ENCODE measurements around the gene FBXL16. TPM values are rescaled to one million over a fixed set of nuclear protein-coding genes. Genes with fewer than 3 reads are reported as not detected.
A peak's percentile ranks its signal among the peaks of the same experiment; 100 is the strongest.

FBXL16 gene
- total and polyA plus RNA-seq, 2 experiments from 2014 or later, result 8.9 to 12.6 TPM

- H3K4me3 Mint-ChIP-seq, result peak overlapping the region; percentile 55; the same call in 2 of the 3 replicates
Observed at GRCh38 chr16:727291-727977, 21.8 kb upstream of the FBXL16 start.

More at GRCh38 chr16:727291-727977, 21.8 kb upstream of the FBXL16 start:
- H3K9me3 Mint-ChIP-seq, result no peaks in the 10 kb centered on the region
- Histone ChIP-seq H2AFZ (no peak overlapping the region), H3K4me2 (peak overlapping the region; percentile 86), H3K9me2 (ENCODE audit: insufficient read depth) (no peaks in the 10 kb centered on the region), H3K79me2 (replicated peaks; ENCODE audit: insufficient read depth) (no peaks in the 10 kb centered on the region), H3K27ac (ENCODE audit: low read depth) (no peak overlapping the region), H3K4me3 (peak overlapping the region; percentile 71), H3K27me3 (ENCODE audit: insufficient read depth) (peaks cover 14% of the 10 kb centered on the region; the same call in 1 of the 2 replicates), H3K36me3 (ENCODE audit: insufficient read depth) (no peaks in the 10 kb centered on the region), H3K4me1 (ENCODE audit: insufficient read depth) (no peaks in the 10 kb centered on the region), H3F3A (replicated peaks; ENCODE audit: low read depth) (peaks cover 12% of the 10 kb centered on the region), H4K20me1 (replicated peaks; ENCODE audit: insufficient read depth) (no peaks in the 10 kb centered on the region)
- peaks cover 3% of the 10 kb centered on the region; the same call in 1 of the 3 replicates for H3K36me3 Mint-ChIP-seq (ENCODE audit: low read depth)
- no peak for TF ChIP-seq ZNF331 (CRISPR knock-in tag; IDR thresholded peaks at IDR 0.05; ENCODE audit: low read depth)
- TF ChIP-seq EZH2phosphoT487 (IDR thresholded peaks at IDR 0.05; ENCODE audit: unreplicated experiment), result no peak
- TF ChIP-seq, protein P1, sequence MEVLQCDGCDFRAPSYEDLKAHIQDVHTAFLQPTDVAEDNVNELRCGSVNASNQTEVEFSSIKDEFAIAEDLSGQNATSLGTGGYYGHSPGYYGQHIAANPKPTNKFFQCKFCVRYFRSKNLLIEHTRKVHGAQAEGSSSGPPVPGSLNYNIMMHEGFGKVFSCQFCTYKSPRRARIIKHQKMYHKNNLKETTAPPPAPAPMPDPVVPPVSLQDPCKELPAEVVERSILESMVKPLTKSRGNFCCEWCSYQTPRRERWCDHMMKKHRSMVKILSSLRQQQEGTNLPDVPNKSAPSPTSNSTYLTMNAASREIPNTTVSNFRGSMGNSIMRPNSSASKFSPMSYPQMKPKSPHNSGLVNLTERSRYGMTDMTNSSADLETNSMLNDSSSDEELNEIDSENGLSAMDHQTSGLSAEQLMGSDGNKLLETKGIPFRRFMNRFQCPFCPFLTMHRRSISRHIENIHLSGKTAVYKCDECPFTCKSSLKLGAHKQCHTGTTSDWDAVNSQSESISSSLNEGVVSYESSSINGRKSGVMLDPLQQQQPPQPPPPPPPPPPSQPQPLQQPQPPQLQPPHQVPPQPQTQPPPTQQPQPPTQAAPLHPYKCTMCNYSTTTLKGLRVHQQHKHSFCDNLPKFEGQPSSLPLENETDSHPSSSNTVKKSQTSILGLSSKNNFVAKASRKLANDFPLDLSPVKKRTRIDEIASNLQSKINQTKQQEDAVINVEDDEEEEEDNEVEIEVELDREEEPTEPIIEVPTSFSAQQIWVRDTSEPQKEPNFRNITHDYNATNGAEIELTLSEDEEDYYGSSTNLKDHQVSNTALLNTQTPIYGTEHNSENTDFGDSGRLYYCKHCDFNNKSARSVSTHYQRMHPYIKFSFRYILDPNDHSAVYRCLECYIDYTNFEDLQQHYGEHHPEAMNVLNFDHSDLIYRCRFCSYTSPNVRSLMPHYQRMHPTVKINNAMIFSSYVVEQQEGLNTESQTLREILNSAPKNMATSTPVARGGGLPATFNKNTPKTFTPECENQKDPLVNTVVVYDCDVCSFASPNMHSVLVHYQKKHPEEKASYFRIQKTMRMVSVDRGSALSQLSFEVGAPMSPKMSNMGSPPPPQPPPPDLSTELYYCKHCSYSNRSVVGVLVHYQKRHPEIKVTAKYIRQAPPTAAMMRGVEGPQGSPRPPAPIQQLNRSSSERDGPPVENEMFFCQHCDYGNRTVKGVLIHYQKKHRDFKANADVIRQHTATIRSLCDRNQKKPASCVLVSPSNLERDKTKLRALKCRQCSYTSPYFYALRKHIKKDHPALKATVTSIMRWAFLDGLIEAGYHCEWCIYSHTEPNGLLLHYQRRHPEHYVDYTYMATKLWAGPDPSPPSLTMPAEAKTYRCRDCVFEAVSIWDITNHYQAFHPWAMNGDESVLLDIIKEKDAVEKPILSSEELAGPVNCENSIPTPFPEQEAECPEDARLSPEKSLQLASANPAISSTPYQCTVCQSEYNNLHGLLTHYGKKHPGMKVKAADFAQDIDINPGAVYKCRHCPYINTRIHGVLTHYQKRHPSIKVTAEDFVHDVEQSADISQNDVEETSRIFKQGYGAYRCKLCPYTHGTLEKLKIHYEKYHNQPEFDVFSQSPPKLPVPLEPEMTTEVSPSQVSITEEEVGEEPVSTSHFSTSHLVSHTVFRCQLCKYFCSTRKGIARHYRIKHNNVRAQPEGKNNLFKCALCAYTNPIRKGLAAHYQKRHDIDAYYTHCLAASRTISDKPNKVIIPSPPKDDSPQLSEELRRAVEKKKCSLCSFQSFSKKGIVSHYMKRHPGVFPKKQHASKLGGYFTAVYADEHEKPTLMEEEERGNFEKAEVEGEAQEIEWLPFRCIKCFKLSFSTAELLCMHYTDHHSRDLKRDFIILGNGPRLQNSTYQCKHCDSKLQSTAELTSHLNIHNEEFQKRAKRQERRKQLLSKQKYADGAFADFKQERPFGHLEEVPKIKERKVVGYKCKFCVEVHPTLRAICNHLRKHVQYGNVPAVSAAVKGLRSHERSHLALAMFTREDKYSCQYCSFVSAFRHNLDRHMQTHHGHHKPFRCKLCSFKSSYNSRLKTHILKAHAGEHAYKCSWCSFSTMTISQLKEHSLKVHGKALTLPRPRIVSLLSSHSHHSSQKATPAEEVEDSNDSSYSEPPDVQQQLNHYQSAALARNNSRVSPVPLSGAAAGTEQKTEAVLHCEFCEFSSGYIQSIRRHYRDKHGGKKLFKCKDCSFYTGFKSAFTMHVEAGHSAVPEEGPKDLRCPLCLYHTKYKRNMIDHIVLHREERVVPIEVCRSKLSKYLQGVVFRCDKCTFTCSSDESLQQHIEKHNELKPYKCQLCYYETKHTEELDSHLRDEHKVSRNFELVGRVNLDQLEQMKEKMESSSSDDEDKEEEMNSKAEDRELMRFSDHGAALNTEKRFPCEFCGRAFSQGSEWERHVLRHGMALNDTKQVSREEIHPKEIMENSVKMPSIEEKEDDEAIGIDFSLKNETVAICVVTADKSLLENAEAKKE (CRISPR knock-in tag; IDR thresholded peaks at IDR 0.05), result no peak
- TF ChIP-seq STAT1 (IDR thresholded peaks at IDR 0.05; ENCODE audit: unreplicated experiment), result no peak
- TF ChIP-seq CREB1 (CRISPR knock-in tag; IDR thresholded peaks at IDR 0.05; ENCODE audit: low read depth), result no peak
- no peak for TF ChIP-seq ZNF114 (CRISPR knock-in tag; IDR thresholded peaks at IDR 0.05)
- TF ChIP-seq POLR2AphosphoS5 (IDR thresholded peaks at IDR 0.05; ENCODE audit: low read depth), result no peak; the same call in 1 of the 2 replicates
- TF ChIP-seq CTCF (conservative IDR thresholded peaks at IDR 0.05; ENCODE audit: low read depth in 2 of 2), result no peak
- no peak for TF ChIP-seq NANOG (IDR thresholded peaks at IDR 0.05; ENCODE audit: borderline replicate concordance)
- TF ChIP-seq, protein P2, sequence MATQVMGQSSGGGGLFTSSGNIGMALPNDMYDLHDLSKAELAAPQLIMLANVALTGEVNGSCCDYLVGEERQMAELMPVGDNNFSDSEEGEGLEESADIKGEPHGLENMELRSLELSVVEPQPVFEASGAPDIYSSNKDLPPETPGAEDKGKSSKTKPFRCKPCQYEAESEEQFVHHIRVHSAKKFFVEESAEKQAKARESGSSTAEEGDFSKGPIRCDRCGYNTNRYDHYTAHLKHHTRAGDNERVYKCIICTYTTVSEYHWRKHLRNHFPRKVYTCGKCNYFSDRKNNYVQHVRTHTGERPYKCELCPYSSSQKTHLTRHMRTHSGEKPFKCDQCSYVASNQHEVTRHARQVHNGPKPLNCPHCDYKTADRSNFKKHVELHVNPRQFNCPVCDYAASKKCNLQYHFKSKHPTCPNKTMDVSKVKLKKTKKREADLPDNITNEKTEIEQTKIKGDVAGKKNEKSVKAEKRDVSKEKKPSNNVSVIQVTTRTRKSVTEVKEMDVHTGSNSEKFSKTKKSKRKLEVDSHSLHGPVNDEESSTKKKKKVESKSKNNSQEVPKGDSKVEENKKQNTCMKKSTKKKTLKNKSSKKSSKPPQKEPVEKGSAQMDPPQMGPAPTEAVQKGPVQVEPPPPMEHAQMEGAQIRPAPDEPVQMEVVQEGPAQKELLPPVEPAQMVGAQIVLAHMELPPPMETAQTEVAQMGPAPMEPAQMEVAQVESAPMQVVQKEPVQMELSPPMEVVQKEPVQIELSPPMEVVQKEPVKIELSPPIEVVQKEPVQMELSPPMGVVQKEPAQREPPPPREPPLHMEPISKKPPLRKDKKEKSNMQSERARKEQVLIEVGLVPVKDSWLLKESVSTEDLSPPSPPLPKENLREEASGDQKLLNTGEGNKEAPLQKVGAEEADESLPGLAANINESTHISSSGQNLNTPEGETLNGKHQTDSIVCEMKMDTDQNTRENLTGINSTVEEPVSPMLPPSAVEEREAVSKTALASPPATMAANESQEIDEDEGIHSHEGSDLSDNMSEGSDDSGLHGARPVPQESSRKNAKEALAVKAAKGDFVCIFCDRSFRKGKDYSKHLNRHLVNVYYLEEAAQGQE (IDR thresholded peaks at IDR 0.05; ENCODE audit: unreplicated experiment), result no peak
- no peak for TF ChIP-seq EZH2 (IDR thresholded peaks at IDR 0.05; ENCODE audit: low read depth, unreplicated experiment)
- TF ChIP-seq JUNB (IDR thresholded peaks at IDR 0.05; ENCODE audit: unreplicated experiment), result no peak
- TF ChIP-seq, protein P3, sequence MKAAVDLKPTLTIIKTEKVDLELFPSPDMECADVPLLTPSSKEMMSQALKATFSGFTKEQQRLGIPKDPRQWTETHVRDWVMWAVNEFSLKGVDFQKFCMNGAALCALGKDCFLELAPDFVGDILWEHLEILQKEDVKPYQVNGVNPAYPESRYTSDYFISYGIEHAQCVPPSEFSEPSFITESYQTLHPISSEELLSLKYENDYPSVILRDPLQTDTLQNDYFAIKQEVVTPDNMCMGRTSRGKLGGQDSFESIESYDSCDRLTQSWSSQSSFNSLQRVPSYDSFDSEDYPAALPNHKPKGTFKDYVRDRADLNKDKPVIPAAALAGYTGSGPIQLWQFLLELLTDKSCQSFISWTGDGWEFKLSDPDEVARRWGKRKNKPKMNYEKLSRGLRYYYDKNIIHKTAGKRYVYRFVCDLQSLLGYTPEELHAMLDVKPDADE (IDR thresholded peaks at IDR 0.05), result no peak
- H3K27me3 Mint-ChIP-seq (ENCODE audit: insufficient read depth, low read depth, poor library complexity), result peaks cover 18% of the 10 kb centered on the region
- no peaks in the 10 kb centered on the region for H3K4me1 Mint-ChIP-seq
- ATAC-seq (peak; percentile 7), DNase-seq (ENCODE audit: low spot score) (peak; percentile 71)
- no peak overlapping the region for H3K27ac Mint-ChIP-seq

Data from GM23338 (cell line).